SU-DHL-6 (cell line): ENCODE results near the gene HERC4.

Source experiments
- CTCF ChIP-seq: fragments of 200-600 bp; sonication (generic); IDR thresholded peaks from one replicate; pipeline ENCODE4 v1.5.1; 2017; ENCODE audit warnings: antibody characterized with exemption, mild to moderate bottlenecking, low read length, moderate library complexity; ENCODE audit not compliant: insufficient read depth, poor library complexity, severe bottlenecking
- EZH2phosphoT487 ChIP-seq: fragments of 200-600 bp; sonication (generic), shearing (Covaris generic); conservative IDR thresholded peaks from 2 replicates; pipeline ENCODE4 v1.6.1; 2018; ENCODE audit warnings: mild to moderate bottlenecking, antibody characterized with exemption, low read length, moderate library complexity, mixed read lengths

GRCh38 chr10:68112837-68113236 lies 37.8 kb upstream of the HERC4 start:
- no peak for TF ChIP-seq CTCF
- TF ChIP-seq EZH2phosphoT487, result no peak
